ENCODE data around the gene ZNF783. TPM values are rescaled to one million over a fixed set of nuclear protein-coding genes. Genes with fewer than 3 reads are reported as not detected.

The ZNF783 gene
- total and polyA plus RNA-seq, 2 of the 8 experiments (the other 6 are each of a cell fraction or from before 2014, with no cell fraction given), result 7.3 to 8.2 TPM

DNA sequence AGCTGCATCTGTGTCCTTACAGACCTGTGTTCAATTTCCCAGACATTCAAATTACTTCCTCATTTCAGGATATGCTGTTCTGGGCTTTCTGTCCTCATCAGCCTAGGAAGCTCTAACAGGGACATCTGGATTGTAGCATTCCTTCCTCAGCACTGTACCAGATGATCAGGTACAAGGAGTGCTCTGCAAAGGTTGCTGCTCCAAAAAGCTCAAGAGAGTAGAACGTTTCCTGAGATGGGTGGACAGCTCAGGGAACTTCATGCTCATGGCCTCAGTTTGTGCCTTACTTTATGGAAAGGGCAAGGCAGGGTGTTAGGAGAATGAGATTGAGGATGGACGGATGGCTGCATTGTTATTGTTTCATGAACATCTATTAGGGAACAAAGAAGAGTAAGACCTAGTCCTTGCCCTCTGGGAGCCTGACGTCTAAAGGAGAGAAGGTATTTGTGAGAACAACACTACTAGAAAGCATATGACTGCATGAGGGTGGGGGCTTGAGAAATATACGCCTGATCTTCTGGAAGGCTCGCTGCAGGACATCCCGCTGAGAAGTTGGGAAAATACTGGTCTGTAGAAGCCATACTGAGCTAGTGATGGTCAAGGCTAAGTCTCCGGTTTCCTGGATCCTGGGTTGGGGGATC, 33.0 kb upstream of the ZNF783 start:
- no peaks in the 10 kb centered on the region for H3K9me3 ChIP-seq (ENCODE audit: insufficient read depth in 2 of 2, low read depth in 1 of 2, low read length in 1 of 2)
- H2AFZ ChIP-seq (ENCODE audit: low read length), result no peak overlapping the region
- no peak overlapping the region for H4K8ac ChIP-seq (ENCODE audit: extremely low read depth, insufficient read depth, low read length)
- H4K20me1 ChIP-seq (replicated peaks in 1 of 2; ENCODE audit: control insufficient read depth in 1 of 2, insufficient read depth in 2 of 2, low read length in 2 of 2), result peaks cover 0 to 3% of the 10 kb centered on the region in 2 experiments
- H4K91ac ChIP-seq (replicated peaks; ENCODE audit: insufficient read length, low read length), result no peak overlapping the region
- no peak overlapping the region for H3K23ac ChIP-seq (ENCODE audit: insufficient read length)
- peaks cover 0 to 10% (median 4%) of the 10 kb centered on the region in 4 experiments; a peak in 6 of 8 replicates for H3K36me3 ChIP-seq (ENCODE audit: control insufficient read depth in 2 of 4, insufficient read depth in 4 of 4, low read length in 3 of 4)
- WGBS, 2 experiments (ENCODE audit: extremely low coverage in 1 of 2, insufficient coverage in 1 of 2, insufficient read length in 1 of 2, insufficient replicate concordance in 2 of 2, low coverage in 1 of 2, low lambda C conversion rate in 2 of 2, missing lambda C conversion rate in 1 of 2), result 81% methylated on average over 7 of the region's 7 CpGs; no CpG with 5 or more reads in 1 of the 2 experiments
- no peak overlapping the region for H3K4me3 ChIP-seq (ENCODE audit: extremely low read depth in 1 of 4, insufficient read depth in 2 of 4, low read depth in 3 of 4, low read length in 4 of 4)
- FAIRE-seq (no peak), DNase-seq (ENCODE audit: low read depth in 1 of 2, low spot score in 2 of 2) (no peak)
- H2BK5ac ChIP-seq (ENCODE audit: low read depth, low read length), result no peak overlapping the region; the same call in 1 of the 2 replicates
- 0 out of 2 replicates have a peak, but pooled peaks cover 4% of the 10 kb centered on the region for H3K23me2 ChIP-seq (ENCODE audit: low read depth, low read length)
- no peaks in the 10 kb centered on the region for H3K79me1 ChIP-seq (ENCODE audit: low read depth, low read length)
- H3K79me2 ChIP-seq (ENCODE audit: control insufficient read depth in 1 of 2, insufficient read depth in 2 of 2, low read length in 2 of 2), result no peaks in the 10 kb centered on the region
- no peak overlapping the region; a peak in 2 of 7 replicates for H3K9ac ChIP-seq (replicated peaks in 1 of 4; ENCODE audit: extremely low read depth in 1 of 4, low read depth in 3 of 4, low read length in 3 of 4)
- H2BK12ac ChIP-seq (ENCODE audit: low read depth, low read length), result no peak overlapping the region
- no peak overlapping the region for H2BK120ac ChIP-seq (replicated peaks; ENCODE audit: low read depth, low read length)
- H3K27ac ChIP-seq (ENCODE audit: low read depth, low read length), result no peak overlapping the region
- H2AK5ac ChIP-seq (ENCODE audit: low read depth, low read length), result no peak overlapping the region
- no peak overlapping the region for H3K4ac ChIP-seq (replicated peaks; ENCODE audit: insufficient read length, low read depth, low read length)
- no peak overlapping the region for H2BK20ac ChIP-seq (ENCODE audit: low read length)
- no peaks in the 10 kb centered on the region; a peak in 1 of 7 replicates for H3K4me1 ChIP-seq (replicated peaks in 1 of 4; ENCODE audit: control insufficient read depth in 3 of 4, insufficient read depth in 4 of 4, low read length in 3 of 4)
- H3K4me2 ChIP-seq (ENCODE audit: insufficient read depth in 1 of 2, low read depth in 2 of 2, low read length in 2 of 2), result no peak overlapping the region
- H3K18ac ChIP-seq (ENCODE audit: extremely low read depth, low read length), result no peak overlapping the region
- no peak overlapping the region for H2BK15ac ChIP-seq (ENCODE audit: low read length)
- no peak overlapping the region for H3K14ac ChIP-seq (ENCODE audit: insufficient read length)
- H3K56ac ChIP-seq (replicated peaks; ENCODE audit: insufficient read length, low read depth, low read length), result no peak overlapping the region
- H3K27me3 ChIP-seq (replicated peaks in 1 of 4; ENCODE audit: control insufficient read depth in 3 of 4, extremely low read depth in 1 of 4, insufficient read depth in 3 of 4, low read length in 3 of 4), result no peaks in the 10 kb centered on the region
- ChIA-PET CTCF (ENCODE audit: partially characterized antibody) (interaction anchor here (0.9 to 2.3 kb wide), 4 partner anchors 19 to 109 kb away, joined by 3 to 5 read pairs (median 3); partner anchors contain the start of gene ZNF282), POLR2A (ENCODE audit: partially characterized antibody) (interaction anchor here (0.6 to 2.1 kb wide), 9 partner anchors 8 to 56 kb away, joined by 3 to 12 read pairs (median 5); partner anchors contain the start of gene ZNF282)
- no peak overlapping the region for H4K5ac ChIP-seq (ENCODE audit: insufficient read length, low read depth, low read length)
- TF ChIP-seq POU5F1 (IDR thresholded peaks at IDR 0.05; ENCODE audit: low read depth, low read length), result no peak
- no peak for TF ChIP-seq JUN (IDR thresholded peaks at IDR 0.05; ENCODE audit: low read depth, low read length)
- 0 out of 2 replicates have a peak, but pooled peaks have one; percentile 5 for TF ChIP-seq POLR2AphosphoS5 (IDR thresholded peaks at IDR 0.05; ENCODE audit: low read depth, low read length)

Measured in H1 (cell line).